HG03469 (cell line): ENCODE results near the gene MCF2L2.
A peak's percentile ranks its signal among the peaks of the same experiment; 100 is the strongest.

Experiments
- ATAC-seq: cut with Tn5 transposase; IDR thresholded peaks from one replicate; pipeline ENCODE4 v1.9.1; 2021; ENCODE audit warnings: mild to moderate bottlenecking, moderate library complexity, moderate number of reproducible peaks; ENCODE audit not compliant: unreplicated experiment

MCF2L2 gene

GRCh38 chr3:183330881-183331280, 97.5 kb downstream of the MCF2L2 start:
- no peak for ATAC-seq

- ATAC-seq: no peak
These were observed 98.9 kb downstream of the MCF2L2 start for GRCh38 chr3:183329543-183329942.

- ATAC-seq: no peak
These were observed 99.6 kb downstream of the MCF2L2 start for GRCh38 chr3:183328823-183329222.

- ATAC-seq: no peak
These were observed 100.3 kb downstream of the MCF2L2 start for GRCh38 chr3:183328164-183328563.

- no peak for ATAC-seq
These were observed 101.1 kb downstream of the MCF2L2 start for GRCh38 chr3:183327343-183327742.

GRCh38 chr3:183324083-183324482, 104.3 kb downstream of the MCF2L2 start:
- ATAC-seq: no peak

GRCh38 chr3:183319371-183319770, 109.0 kb downstream of the MCF2L2 start:
- no peak for ATAC-seq

GRCh38 chr3:183318877-183319276, 109.5 kb downstream of the MCF2L2 start:
- no peak for ATAC-seq

GRCh38 chr3:183317886-183318865, 110.2 kb downstream of the MCF2L2 start:
- no peak for ATAC-seq

GRCh38 chr3:183317271-183317670, 111.1 kb downstream of the MCF2L2 start:
- ATAC-seq: no peak

GRCh38 chr3:183315739-183316138, 112.7 kb downstream of the MCF2L2 start:
- no peak for ATAC-seq

GRCh38 chr3:183313764-183314163, 114.7 kb downstream of the MCF2L2 start:
- no peak for ATAC-seq

- no peak for ATAC-seq
These were observed 115.1 kb downstream of the MCF2L2 start for GRCh38 chr3:183313351-183313750.

- no peak for ATAC-seq
These were observed 116.0 kb downstream of the MCF2L2 start for GRCh38 chr3:183312433-183312832.

- ATAC-seq: no peak
These were observed 117.5 kb downstream of the MCF2L2 start for GRCh38 chr3:183310936-183311335.

GRCh38 chr3:183309276-183309675, 119.1 kb downstream of the MCF2L2 start:
- ATAC-seq: no peak

GRCh38 chr3:183308751-183309150, 119.7 kb downstream of the MCF2L2 start:
- no peak for ATAC-seq

- no peak for ATAC-seq
These were observed 120.7 kb downstream of the MCF2L2 start for GRCh38 chr3:183307749-183308148.

- peak; percentile 76 for ATAC-seq
These were observed 121.4 kb downstream of the MCF2L2 start for GRCh38 chr3:183306798-183307671.

GRCh38 chr3:183303690-183304089, 124.7 kb downstream of the MCF2L2 start:
- ATAC-seq: no peak

GRCh38 chr3:183301937-183302580, 126.4 kb downstream of the MCF2L2 start:
- no peak for ATAC-seq
